Measurements from ENCODE around the gene SLC30A4.
A peak's percentile ranks its signal among the peaks of the same experiment; 100 is the strongest.

Gene SLC30A4

GRCh38 chr15:45527086-45527485 lies 4.5 kb upstream of the SLC30A4 start:
- TF ChIP-seq EZH2phosphoT487 (IDR thresholded peaks at IDR 0.05; ENCODE audit: borderline replicate concordance) (no peak), CTCF (conservative IDR thresholded peaks at IDR 0.05; ENCODE audit: low read length) (no peak)
- no peaks in the 10 kb centered on the region for H3K27me3 ChIP-seq (ENCODE audit: insufficient read depth, low read length, poor library complexity, severe bottlenecking)
- H3K4me3 ChIP-seq (ENCODE audit: low read length, poor library complexity, severe bottlenecking): no peak overlapping the region
- H3K36me3 ChIP-seq (ENCODE audit: insufficient read depth, low read length): no peaks in the 10 kb centered on the region
- H2AFZ ChIP-seq (ENCODE audit: low read length): no peak overlapping the region
- H3K9me2 ChIP-seq (replicated peaks; ENCODE audit: low read depth, low read length): no peaks in the 10 kb centered on the region
- H3K4me1 ChIP-seq (ENCODE audit: insufficient read depth, low read length, poor library complexity, severe bottlenecking): no peaks in the 10 kb centered on the region
- no peaks in the 10 kb centered on the region for H4K20me1 ChIP-seq (ENCODE audit: insufficient read depth, low read length, poor library complexity, severe bottlenecking)
- no peaks in the 10 kb centered on the region for H3K79me2 ChIP-seq (ENCODE audit: insufficient read depth, low read length)
- no peaks in the 10 kb centered on the region for H3F3A ChIP-seq (ENCODE audit: low read depth)
- H3K4me2 ChIP-seq (ENCODE audit: low read depth, low read length, poor library complexity, severe bottlenecking): no peak overlapping the region
- H3K9ac ChIP-seq (ENCODE audit: low read depth, low read length, poor library complexity, severe bottlenecking): no peak overlapping the region
- no peaks in the 10 kb centered on the region for H3K9me3 ChIP-seq (ENCODE audit: insufficient read depth, low read depth, low read length)

- no peaks in the 10 kb centered on the region for H3K79me2 ChIP-seq (ENCODE audit: insufficient read depth, low read length)
- H3K9me2 ChIP-seq (replicated peaks; ENCODE audit: low read depth, low read length): no peaks in the 10 kb centered on the region
- H3K36me3 ChIP-seq (ENCODE audit: insufficient read depth, low read length): no peaks in the 10 kb centered on the region
- H3F3A ChIP-seq (ENCODE audit: low read depth): no peaks in the 10 kb centered on the region
- peak overlapping the region; percentile 97 for H2AFZ ChIP-seq (ENCODE audit: low read length)
- peak overlapping the region; percentile 83 for H3K4me3 ChIP-seq (ENCODE audit: low read length, poor library complexity, severe bottlenecking)
- H3K9me3 ChIP-seq (ENCODE audit: insufficient read depth, low read depth, low read length): no peaks in the 10 kb centered on the region
- H3K4me2 ChIP-seq (ENCODE audit: low read depth, low read length, poor library complexity, severe bottlenecking): peak overlapping the region; percentile 84
- peak overlapping the region; percentile 56 for H3K9ac ChIP-seq (ENCODE audit: low read depth, low read length, poor library complexity, severe bottlenecking)
- TF ChIP-seq EZH2phosphoT487 (IDR thresholded peaks at IDR 0.05; ENCODE audit: borderline replicate concordance): no peak
- TF ChIP-seq CTCF (conservative IDR thresholded peaks at IDR 0.05; ENCODE audit: low read length): no peak
- no peaks in the 10 kb centered on the region for H4K20me1 ChIP-seq (ENCODE audit: insufficient read depth, low read length, poor library complexity, severe bottlenecking)
- peaks cover 14% of the 10 kb centered on the region for H3K4me1 ChIP-seq (ENCODE audit: insufficient read depth, low read length, poor library complexity, severe bottlenecking)
- no peaks in the 10 kb centered on the region for H3K27me3 ChIP-seq (ENCODE audit: insufficient read depth, low read length, poor library complexity, severe bottlenecking)
These were observed 558 bp upstream of the SLC30A4 start for GRCh38 chr15:45523166-45523460.

GRCh38 chr15:45521596-45522327 lies 793 bp downstream of the SLC30A4 start:
- H3K36me3 ChIP-seq (ENCODE audit: insufficient read depth, low read length): no peaks in the 10 kb centered on the region

More at GRCh38 chr15:45521596-45522327, 793 bp downstream of the SLC30A4 start:
- Histone ChIP-seq H4K20me1 (ENCODE audit: insufficient read depth, low read length, poor library complexity, severe bottlenecking) (no peaks in the 10 kb centered on the region), H3K27me3 (ENCODE audit: insufficient read depth, low read length, poor library complexity, severe bottlenecking) (no peaks in the 10 kb centered on the region), H3K9ac (ENCODE audit: low read depth, low read length, poor library complexity, severe bottlenecking) (peak overlapping the region; percentile 71), H3K9me2 (replicated peaks; ENCODE audit: low read depth, low read length) (no peaks in the 10 kb centered on the region), H3K4me2 (ENCODE audit: low read depth, low read length, poor library complexity, severe bottlenecking) (peak overlapping the region; percentile 84), H3K9me3 (ENCODE audit: insufficient read depth, low read depth, low read length) (no peaks in the 10 kb centered on the region), H3K79me2 (ENCODE audit: insufficient read depth, low read length) (no peaks in the 10 kb centered on the region), H2AFZ (ENCODE audit: low read length) (peak overlapping the region; percentile 97), H3K4me3 (ENCODE audit: low read length, poor library complexity, severe bottlenecking) (peak overlapping the region; percentile 83), H3K4me1 (ENCODE audit: insufficient read depth, low read length, poor library complexity, severe bottlenecking) (peaks cover 14% of the 10 kb centered on the region), H3F3A (ENCODE audit: low read depth) (no peaks in the 10 kb centered on the region)
- no peak for TF ChIP-seq EZH2phosphoT487 (IDR thresholded peaks at IDR 0.05; ENCODE audit: borderline replicate concordance)
- no peak for TF ChIP-seq CTCF (conservative IDR thresholded peaks at IDR 0.05; ENCODE audit: low read length)

Data from Loucy (cell line).